ENCODE measurements around the gene CCNYL1. TPM values are rescaled to one million over a fixed set of nuclear protein-coding genes. Genes with fewer than 3 reads are reported as not detected.

CCNYL1 gene
- polyA plus RNA-seq, 2 donors = 12.2 to 14.6 TPM

DNA sequence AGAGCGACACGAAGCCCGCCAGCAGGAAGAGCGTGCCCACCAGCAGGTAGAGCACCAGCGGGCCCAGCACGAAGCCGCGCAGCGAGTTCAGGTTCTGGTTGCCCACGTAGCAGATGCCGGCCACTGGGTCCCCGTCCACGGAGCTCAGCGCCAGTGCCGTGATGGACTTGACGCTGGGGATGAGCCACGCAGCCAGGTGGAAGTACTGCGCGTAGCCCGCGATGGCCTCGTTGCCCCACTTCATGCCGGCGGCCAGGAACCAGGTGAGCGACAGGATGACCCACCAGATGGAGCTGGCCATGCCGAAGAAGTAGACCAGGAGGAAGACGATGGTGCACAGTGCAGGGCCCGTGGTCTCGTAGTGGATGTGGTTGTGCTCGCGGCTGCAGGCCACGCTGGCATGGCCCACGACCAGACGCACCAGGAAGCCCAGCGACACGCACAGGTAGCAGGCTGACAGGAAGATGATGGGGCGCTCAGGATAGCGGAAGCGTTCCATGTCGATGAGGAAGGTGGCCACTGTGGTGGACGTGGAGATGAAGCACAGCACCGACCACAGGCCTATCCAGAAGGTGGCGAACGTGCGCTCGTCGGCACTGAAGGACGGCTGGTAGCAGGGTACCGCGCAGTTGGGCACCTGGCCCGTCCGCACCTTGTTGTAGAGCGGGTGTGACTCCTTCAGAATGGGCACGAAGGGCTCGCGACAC is 56.2 kb downstream of the CCNYL1 start:
- H3K4me1 ChIP-seq (ENCODE audit: control insufficient read depth in 2 of 2, insufficient read depth in 2 of 2, low read length in 1 of 2) = peaks cover 0 to 18% of the 10 kb centered on the region in 2 donors
- H3K27me3 ChIP-seq (ENCODE audit: control insufficient read depth in 1 of 2, insufficient read depth in 2 of 2, low read length in 2 of 2) = no peaks in the 10 kb centered on the region
- no peak overlapping the region for H3K27ac ChIP-seq (ENCODE audit: low read depth in 2 of 2, low read length in 1 of 2)
- 74 to 76% methylated on average over 56 of the region's 56 CpGs for WGBS, 2 donors
- H3K36me3 ChIP-seq (ENCODE audit: control insufficient read depth in 2 of 2, insufficient read depth in 2 of 2, low read length in 1 of 2) = peaks cover 0 to 13% of the 10 kb centered on the region in 2 donors
- peaks cover 0 to 10% of the 10 kb centered on the region in 2 donors for H3K9me3 ChIP-seq (ENCODE audit: control insufficient read depth in 2 of 2, insufficient read depth in 1 of 2, low read depth in 1 of 2, low read length in 1 of 2)
- peak overlapping the region; percentile 85 to 87 for H3K4me3 ChIP-seq (ENCODE audit: low read depth in 1 of 2, low read length in 2 of 2)

DNA sequence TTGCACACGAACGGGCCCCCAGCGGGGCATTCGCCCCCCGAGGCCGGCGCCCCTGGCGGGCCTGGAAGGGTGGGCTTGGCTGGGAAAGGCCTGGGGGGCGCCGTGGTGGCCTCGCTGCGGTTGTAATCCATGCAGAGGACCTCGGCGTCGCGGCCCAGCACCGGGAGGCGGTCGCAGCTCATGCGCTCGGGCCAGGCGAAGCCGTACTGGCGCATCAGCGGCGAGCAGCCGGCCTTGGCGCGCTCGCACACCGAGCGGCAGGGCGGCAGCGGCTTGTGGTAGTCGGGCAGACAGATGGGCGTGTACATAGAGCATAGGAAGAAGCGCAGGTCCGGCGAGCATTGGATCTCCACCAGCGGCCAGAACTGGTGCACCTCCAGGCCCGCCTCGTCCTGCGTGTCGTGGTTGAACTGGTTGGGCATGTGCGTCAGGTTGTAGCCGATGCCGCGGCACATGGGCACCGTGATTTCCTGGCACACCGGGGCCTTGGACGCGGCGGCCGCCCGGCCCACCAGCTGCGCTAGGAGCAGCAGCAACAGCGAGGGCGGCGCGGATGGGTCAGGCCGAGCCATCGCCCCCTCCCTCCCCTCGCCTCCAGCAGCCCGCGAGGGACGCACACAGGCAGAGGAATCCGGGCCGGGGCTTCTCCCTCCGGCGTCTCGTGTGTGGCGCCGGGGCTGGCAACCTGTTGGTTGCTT is 56.9 kb downstream of the CCNYL1 start:
- Histone ChIP-seq H3K36me3 (ENCODE audit: control insufficient read depth in 2 of 2, insufficient read depth in 2 of 2, low read length in 1 of 2) (peaks cover 0 to 13% of the 10 kb centered on the region in 2 donors), H3K9me3 (ENCODE audit: control insufficient read depth in 2 of 2, insufficient read depth in 1 of 2, low read depth in 1 of 2, low read length in 1 of 2) (peaks cover 0 to 10% of the 10 kb centered on the region in 2 donors), H3K4me1 (ENCODE audit: control insufficient read depth in 2 of 2, insufficient read depth in 2 of 2, low read length in 1 of 2) (peaks cover 0 to 18% of the 10 kb centered on the region in 2 donors), H3K4me3 (ENCODE audit: low read depth in 1 of 2, low read length in 2 of 2) (peak overlapping the region; percentile 85 to 87), H3K27me3 (ENCODE audit: control insufficient read depth in 1 of 2, insufficient read depth in 2 of 2, low read length in 2 of 2) (no peaks in the 10 kb centered on the region), H3K27ac (ENCODE audit: low read depth in 2 of 2, low read length in 1 of 2) (peak overlapping the region; percentile 76 to 82)
- 4 to 6% methylated on average over 73 of the region's 73 CpGs for WGBS, 2 donors

DNA sequence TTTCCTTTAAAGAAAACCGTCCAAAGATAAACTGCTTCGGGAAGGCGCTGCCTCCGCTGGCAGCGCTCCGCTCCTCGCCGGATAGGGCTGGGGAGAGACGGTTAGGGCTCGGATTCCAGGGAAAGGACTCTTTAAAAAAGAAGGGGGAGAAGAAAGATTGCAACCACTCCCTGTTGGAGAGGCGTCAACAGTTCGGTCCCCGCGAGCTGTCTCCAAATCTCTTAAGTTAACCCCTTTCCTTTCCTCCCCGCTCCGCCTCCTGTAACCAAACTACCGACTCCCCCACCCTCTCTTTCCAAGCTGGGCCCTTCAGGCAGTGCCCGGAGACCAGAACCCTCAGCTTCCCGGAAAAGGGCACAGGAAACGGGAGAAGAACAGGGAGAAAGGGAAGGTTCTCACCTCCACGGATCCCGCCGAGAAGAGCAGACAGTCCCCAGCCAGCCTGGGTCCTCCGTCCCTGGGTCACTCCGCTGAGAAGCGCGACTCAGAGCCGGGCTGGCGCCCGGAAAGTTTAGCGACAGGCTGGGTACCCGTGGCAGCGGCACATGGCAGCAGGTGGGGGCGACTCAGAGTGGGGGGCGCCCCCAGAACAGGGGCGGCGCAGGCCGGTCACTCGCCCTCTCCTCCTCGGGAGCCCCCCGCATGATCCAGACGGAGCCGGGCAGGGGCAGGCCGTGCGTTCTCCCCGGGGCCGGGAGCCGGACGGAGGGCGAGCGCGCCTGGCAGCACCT is 57.6 kb downstream of the CCNYL1 start:
- peaks cover 0 to 18% of the 10 kb centered on the region in 2 donors for H3K4me1 ChIP-seq (ENCODE audit: control insufficient read depth in 2 of 2, insufficient read depth in 2 of 2, low read length in 1 of 2)

DNA sequence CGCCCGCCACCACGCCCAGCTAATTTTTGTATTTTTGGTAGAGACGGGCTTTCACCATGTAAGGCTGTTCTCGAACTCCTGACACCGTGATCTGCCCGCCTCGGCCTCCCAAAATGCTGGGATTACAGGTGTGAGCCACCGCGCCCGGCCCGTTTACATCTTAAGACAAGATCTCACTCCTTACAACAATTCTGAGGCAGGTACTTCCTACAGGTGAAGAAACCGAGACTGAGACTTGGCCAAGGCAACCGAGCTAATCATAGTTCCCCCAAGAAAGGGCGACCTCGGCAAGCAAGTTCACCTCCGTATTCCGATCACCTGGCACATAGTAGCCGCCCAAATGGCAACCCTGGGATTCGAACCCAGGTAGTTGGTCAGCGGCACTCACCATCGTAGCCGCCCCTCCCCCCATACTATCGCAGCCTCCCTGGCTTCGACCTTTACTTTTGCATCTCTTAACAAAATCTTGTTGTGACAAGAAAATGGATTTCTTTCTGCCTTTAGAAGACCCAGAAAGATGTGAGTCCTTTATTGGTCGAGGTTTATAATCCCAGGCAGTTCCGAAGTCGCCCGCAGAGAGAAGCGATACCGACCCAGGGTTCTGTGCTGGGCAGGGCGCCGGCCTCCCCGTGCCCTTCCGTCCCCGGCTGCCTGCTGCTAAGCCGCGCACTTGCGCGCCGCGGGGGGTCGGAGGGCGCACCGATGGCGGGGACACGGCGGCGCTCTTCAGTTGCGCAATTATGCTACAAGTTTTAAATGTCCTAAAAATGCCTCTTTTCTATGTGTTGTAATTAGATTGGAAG is 59.4 kb downstream of the CCNYL1 start:
- H3K4me1 ChIP-seq (ENCODE audit: control insufficient read depth in 2 of 2, insufficient read depth in 2 of 2, low read length in 1 of 2) = peaks cover 0 to 18% of the 10 kb centered on the region in 2 donors
- peak overlapping the region in 1 of 2 donors; percentile 85 for H3K4me3 ChIP-seq (ENCODE audit: low read depth in 1 of 2, low read length in 2 of 2)
- peaks cover 0 to 13% of the 10 kb centered on the region in 2 donors for H3K36me3 ChIP-seq (ENCODE audit: control insufficient read depth in 2 of 2, insufficient read depth in 2 of 2, low read length in 1 of 2)
- H3K27ac ChIP-seq (ENCODE audit: low read depth in 2 of 2, low read length in 1 of 2) = peak overlapping the region in 1 of 2 donors; percentile 33
- no peaks in the 10 kb centered on the region for H3K27me3 ChIP-seq (ENCODE audit: control insufficient read depth in 1 of 2, insufficient read depth in 2 of 2, low read length in 2 of 2)
- peaks cover 0 to 10% of the 10 kb centered on the region in 2 donors for H3K9me3 ChIP-seq (ENCODE audit: control insufficient read depth in 2 of 2, insufficient read depth in 1 of 2, low read depth in 1 of 2, low read length in 1 of 2)
- WGBS, 2 donors = 28 to 38% methylated on average over 50 of the region's 50 CpGs

More for the DNA sequence above, 57.6 kb downstream of the CCNYL1 start:
- Histone ChIP-seq H3K4me3 (ENCODE audit: low read depth in 1 of 2, low read length in 2 of 2) (peak overlapping the region; percentile 85 to 87), H3K36me3 (ENCODE audit: control insufficient read depth in 2 of 2, insufficient read depth in 2 of 2, low read length in 1 of 2) (peaks cover 0 to 13% of the 10 kb centered on the region in 2 donors), H3K9me3 (ENCODE audit: control insufficient read depth in 2 of 2, insufficient read depth in 1 of 2, low read depth in 1 of 2, low read length in 1 of 2) (peaks cover 0 to 10% of the 10 kb centered on the region in 2 donors), H3K27ac (ENCODE audit: low read depth in 2 of 2, low read length in 1 of 2) (peak overlapping the region; percentile 79 to 82), H3K27me3 (ENCODE audit: control insufficient read depth in 1 of 2, insufficient read depth in 2 of 2, low read length in 2 of 2) (no peaks in the 10 kb centered on the region)
- WGBS, 2 donors = 1% methylated on average over 50 to 52 of the region's 52 CpGs

DNA sequence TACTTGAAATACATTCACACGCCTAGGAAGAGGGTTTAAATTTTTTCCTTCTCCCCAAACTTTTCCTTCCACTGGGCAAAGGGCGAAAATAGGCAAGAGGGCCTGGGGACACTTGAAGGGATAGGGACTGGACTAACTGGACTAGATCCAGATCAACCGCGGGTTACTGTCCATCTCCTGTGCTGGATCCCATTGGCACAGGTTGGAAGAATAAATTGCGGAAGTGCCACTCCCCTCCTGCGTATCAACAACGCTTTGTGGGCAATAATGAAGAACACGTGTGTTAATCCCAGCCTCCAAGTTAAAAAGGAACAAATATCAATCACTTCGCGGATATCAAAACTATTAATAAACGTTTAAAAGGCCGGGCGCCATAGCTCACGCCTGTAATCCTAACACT is 60.0 kb downstream of the CCNYL1 start:
- H3K27me3 ChIP-seq (ENCODE audit: control insufficient read depth in 1 of 2, insufficient read depth in 2 of 2, low read length in 2 of 2) = no peaks in the 10 kb centered on the region
- peaks cover 0 to 13% of the 10 kb centered on the region in 2 donors for H3K36me3 ChIP-seq (ENCODE audit: control insufficient read depth in 2 of 2, insufficient read depth in 2 of 2, low read length in 1 of 2)
- H3K27ac ChIP-seq (ENCODE audit: low read depth in 2 of 2, low read length in 1 of 2) = no peak overlapping the region
- 75 to 76% methylated on average over 14 of the region's 14 CpGs for WGBS, 2 donors
- no peak overlapping the region for H3K4me3 ChIP-seq (ENCODE audit: low read depth in 1 of 2, low read length in 2 of 2)
- H3K4me1 ChIP-seq (ENCODE audit: control insufficient read depth in 2 of 2, insufficient read depth in 2 of 2, low read length in 1 of 2) = peaks cover 0 to 18% of the 10 kb centered on the region in 2 donors
- H3K9me3 ChIP-seq (ENCODE audit: control insufficient read depth in 2 of 2, insufficient read depth in 1 of 2, low read depth in 1 of 2, low read length in 1 of 2) = peaks cover 0 to 10% of the 10 kb centered on the region in 2 donors

DNA sequence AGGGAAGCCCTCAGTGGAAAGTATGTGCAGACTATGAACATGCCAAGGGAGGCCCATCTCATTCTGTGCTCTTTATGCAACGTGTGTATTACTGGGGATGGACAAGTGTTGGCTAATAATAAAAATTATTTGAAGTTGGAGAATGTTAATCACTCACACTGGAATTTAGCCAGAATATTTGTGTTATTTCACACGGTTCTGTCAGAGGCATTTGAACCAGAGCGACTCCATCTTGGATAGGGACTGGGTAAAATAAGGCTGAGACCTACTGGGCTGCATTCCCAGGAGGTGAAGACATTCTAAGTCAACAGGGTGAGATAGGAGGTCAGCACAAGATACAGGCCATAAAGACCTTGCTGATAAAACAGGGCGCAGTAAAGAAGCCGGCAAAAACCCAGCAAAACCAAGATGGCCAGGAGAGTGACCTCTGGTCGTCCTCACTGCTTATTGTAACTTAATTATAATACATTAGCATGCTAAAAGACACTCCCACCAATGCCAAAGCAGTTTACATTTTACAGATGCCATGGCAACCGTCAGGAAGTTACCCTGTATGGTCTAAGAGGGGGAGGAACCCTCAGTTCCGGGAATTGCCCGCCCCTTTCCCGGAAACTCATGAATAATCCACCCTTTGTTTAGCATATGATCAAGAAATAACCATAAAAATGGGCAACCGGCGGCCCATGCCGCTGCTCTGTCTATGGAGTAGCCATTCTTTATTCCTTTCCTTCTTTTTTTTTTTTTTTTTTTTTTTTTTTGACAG is 60.8 kb downstream of the CCNYL1 start:
- no peaks in the 10 kb centered on the region for H3K27me3 ChIP-seq (ENCODE audit: control insufficient read depth in 1 of 2, insufficient read depth in 2 of 2, low read length in 2 of 2)
- H3K4me1 ChIP-seq (ENCODE audit: control insufficient read depth in 2 of 2, insufficient read depth in 2 of 2, low read length in 1 of 2) = peaks cover 0 to 13% of the 10 kb centered on the region in 2 donors
- peaks cover 0 to 6% of the 10 kb centered on the region in 2 donors for H3K36me3 ChIP-seq (ENCODE audit: control insufficient read depth in 2 of 2, insufficient read depth in 2 of 2, low read length in 1 of 2)
- no peak overlapping the region for H3K27ac ChIP-seq (ENCODE audit: low read depth in 2 of 2, low read length in 1 of 2)
- peaks cover 0 to 7% of the 10 kb centered on the region in 2 donors for H3K9me3 ChIP-seq (ENCODE audit: control insufficient read depth in 2 of 2, insufficient read depth in 1 of 2, low read depth in 1 of 2, low read length in 1 of 2)
- H3K4me3 ChIP-seq (ENCODE audit: low read depth in 1 of 2, low read length in 2 of 2) = no peak overlapping the region
- WGBS, 2 donors = 75 to 83% methylated on average over 13 of the region's 13 CpGs

DNA sequence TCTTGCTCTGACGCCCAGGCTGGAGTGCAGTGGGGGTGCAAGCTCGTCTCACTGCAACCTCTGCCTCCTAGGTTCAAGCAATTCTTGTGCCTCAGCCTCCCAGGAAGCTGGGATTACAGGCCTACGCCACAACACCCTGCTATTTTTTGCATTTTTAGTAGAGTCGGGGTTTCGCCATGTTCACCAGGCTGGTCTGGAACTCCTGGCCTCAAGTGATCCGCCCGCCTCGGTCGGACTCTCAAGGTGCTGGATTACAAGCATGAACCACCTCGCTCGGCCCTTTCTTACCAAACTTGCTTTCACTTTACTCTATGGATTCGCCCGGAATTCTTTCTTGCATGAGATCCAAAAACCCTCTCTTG is 61.4 kb downstream of the CCNYL1 start:
- 91 to 92% methylated on average over 13 of the region's 13 CpGs for WGBS, 2 donors
- Histone ChIP-seq H3K4me3 (ENCODE audit: low read depth in 1 of 2, low read length in 2 of 2) (no peak overlapping the region), H3K27me3 (ENCODE audit: control insufficient read depth in 1 of 2, insufficient read depth in 2 of 2, low read length in 2 of 2) (no peaks in the 10 kb centered on the region), H3K4me1 (ENCODE audit: control insufficient read depth in 2 of 2, insufficient read depth in 2 of 2, low read length in 1 of 2) (peaks cover 0 to 7% of the 10 kb centered on the region in 2 donors), H3K36me3 (ENCODE audit: control insufficient read depth in 2 of 2, insufficient read depth in 2 of 2, low read length in 1 of 2) (peaks cover 0 to under 1% of the 10 kb centered on the region in 2 donors), H3K9me3 (ENCODE audit: control insufficient read depth in 2 of 2, insufficient read depth in 1 of 2, low read depth in 1 of 2, low read length in 1 of 2) (peaks cover 0 to under 1% of the 10 kb centered on the region in 2 donors), H3K27ac (ENCODE audit: low read depth in 2 of 2, low read length in 1 of 2) (no peak overlapping the region)

DNA sequence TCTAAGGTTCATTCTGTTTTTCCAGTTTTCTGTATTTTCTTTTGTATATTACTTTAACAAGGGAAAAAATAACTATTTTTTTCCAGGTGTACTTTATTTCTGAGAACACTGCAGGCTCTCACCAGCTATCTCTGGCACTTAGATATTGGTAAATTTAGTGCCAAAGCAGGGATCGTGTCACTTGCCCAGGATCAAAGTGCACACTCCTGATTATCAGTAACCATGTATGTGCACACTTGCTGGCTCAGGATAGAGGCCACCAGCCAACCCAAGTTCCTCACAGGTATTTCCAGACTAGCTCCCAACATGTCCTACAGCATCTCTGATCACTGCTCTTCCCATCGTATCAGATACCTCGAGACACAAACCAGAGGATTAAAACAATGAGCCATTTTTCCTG is 64.0 kb downstream of the CCNYL1 start:
- 59 to 76% methylated on average over 3 of the region's 3 CpGs for WGBS, 2 donors
- Histone ChIP-seq H3K36me3 (ENCODE audit: control insufficient read depth in 2 of 2, insufficient read depth in 2 of 2, low read length in 1 of 2) (no peaks in the 10 kb centered on the region), H3K27ac (ENCODE audit: low read depth in 2 of 2, low read length in 1 of 2) (no peak overlapping the region), H3K9me3 (ENCODE audit: control insufficient read depth in 2 of 2, insufficient read depth in 1 of 2, low read depth in 1 of 2, low read length in 1 of 2) (no peaks in the 10 kb centered on the region), H3K4me3 (ENCODE audit: low read depth in 1 of 2, low read length in 2 of 2) (no peak overlapping the region), H3K4me1 (ENCODE audit: control insufficient read depth in 2 of 2, insufficient read depth in 2 of 2, low read length in 1 of 2) (peaks cover 0 to 2% of the 10 kb centered on the region in 2 donors), H3K27me3 (ENCODE audit: control insufficient read depth in 1 of 2, insufficient read depth in 2 of 2, low read length in 2 of 2) (no peaks in the 10 kb centered on the region)

All from esophagus (tissue), 2 donors.